Activated CD8-positive, alpha-beta memory T cell treated with anti-CD3 and anti-CD28 coated beads for 1 hour (primary cell): ENCODE data around the gene VWA1.

ENCODE experiments used
- DNase-seq, 2 donors: peaks; one replicate each; pipeline ENCODE4 v3.0.0-alpha.2; 2020; ENCODE audit warnings: low read depth in 1 of 2; ENCODE audit errors: extremely low read depth in 1 of 2

The VWA1 gene, protein sequence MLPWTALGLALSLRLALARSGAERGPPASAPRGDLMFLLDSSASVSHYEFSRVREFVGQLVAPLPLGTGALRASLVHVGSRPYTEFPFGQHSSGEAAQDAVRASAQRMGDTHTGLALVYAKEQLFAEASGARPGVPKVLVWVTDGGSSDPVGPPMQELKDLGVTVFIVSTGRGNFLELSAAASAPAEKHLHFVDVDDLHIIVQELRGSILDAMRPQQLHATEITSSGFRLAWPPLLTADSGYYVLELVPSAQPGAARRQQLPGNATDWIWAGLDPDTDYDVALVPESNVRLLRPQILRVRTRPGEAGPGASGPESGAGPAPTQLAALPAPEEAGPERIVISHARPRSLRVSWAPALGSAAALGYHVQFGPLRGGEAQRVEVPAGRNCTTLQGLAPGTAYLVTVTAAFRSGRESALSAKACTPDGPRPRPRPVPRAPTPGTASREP

DNA sequence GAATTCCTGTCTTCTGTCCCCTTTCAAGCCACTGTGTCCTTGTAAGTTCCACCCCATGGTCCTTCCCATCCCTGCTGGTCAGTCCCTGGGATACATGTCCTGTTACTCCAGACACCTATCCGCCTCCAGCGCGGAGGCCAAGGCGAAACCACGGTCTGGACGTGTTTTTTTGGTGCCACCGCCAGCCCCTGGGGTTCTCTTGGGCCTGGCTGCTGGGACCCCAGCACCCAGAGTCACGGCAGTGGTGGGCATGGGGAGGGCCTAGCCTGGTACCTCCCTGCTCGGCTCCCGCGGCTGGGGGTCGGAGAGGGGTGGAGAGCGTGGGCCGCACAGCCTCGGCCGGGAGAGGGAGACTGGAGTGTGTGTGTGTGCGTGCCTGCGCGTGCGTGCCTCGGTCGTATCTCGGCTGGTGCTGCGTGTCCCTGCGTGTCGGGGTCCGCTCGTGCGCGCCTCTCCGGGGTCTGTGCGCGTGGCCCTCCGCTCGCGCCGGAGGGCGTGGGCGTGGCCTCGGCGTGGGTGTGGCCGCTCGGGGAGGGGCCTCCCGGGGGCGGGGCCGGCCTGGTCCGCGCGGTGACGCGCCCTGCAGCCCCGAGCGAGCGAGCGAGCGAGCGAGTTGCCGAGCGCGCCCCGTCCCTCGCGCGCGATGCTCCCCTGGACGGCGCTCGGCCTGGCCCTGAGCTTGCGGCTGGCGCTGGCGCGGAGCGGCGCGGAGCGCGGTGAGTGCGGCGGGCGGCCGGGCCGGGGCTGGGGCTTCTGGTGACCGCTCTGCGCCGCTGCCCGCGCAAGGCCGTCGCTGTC is at the start of gene VWA1:
VWA1 (plus strand) TSS at position 585 of the 798 bp plus-strand sequence; CDS start at position 644, 59 bp downstream.
- peak in 1 of 2 donors; percentile 54 for DNase-seq

DNA sequence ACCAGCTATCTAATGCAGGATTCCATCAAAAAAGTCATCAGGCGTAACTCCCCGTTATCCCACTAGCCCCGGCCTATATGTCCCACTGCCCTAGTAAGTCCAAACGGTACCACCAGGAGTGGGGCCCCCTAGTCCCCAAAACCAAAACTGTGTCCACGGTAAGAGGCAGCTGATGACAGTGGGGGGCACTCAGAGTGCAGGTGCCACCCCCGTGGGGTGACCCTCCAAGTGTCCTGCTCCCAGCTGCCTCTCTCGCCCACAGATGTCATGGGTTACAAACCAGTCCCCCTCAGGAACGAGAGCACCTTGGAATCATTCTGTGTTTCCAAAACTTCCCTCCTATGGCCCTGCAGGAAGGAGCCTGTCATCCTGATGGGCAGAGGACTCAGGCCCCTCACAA is 49.6 kb upstream of the VWA1 start:
- DNase-seq: no peak

DNA sequence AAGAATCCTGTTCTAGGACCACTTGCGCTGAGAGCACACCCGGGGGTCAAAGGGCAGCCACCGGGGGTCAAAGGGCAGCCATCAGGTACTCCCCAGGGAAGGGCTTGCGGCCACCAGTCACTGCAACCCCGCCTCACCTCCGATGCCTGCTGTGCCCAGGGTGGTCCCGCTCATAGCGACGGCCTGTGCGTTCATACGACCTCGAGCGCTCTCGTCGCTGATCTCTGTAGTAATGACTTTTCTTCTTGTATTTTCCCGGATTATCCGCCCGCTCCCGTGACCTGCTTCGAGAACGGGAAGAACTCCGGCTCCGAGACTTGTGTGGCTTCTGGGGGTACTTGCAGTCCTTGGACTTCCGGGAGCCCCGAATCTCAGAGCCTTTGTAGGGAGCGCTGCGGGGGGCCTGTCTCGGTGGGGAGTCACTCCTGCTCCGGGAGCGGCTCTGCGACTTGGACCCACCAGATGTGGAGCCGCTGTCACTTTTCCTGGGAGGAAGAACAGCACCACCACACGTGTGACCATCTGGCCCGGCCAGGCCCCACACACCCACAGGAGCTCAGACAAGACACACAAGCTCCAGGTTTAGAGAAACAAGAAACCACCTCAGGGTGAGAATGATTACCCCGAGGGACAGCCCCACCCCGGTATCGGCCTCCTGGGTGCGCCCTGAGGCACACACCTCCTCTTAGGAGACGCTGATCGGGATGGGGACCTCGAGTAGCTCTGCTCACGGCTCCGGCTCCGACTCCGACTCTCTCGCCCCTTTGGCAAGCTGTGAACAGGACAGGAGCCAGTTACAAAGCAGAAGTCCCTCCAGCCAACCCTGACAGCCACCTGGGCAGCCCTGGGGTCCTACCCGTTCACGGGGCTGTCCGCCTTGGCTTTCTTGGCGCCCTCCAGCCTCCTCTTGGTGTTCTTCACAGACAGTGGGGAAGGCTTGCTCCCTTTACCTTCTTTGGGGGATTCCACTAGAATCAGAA is 48.1 kb upstream of the VWA1 start:
- no peak for DNase-seq

DNA sequence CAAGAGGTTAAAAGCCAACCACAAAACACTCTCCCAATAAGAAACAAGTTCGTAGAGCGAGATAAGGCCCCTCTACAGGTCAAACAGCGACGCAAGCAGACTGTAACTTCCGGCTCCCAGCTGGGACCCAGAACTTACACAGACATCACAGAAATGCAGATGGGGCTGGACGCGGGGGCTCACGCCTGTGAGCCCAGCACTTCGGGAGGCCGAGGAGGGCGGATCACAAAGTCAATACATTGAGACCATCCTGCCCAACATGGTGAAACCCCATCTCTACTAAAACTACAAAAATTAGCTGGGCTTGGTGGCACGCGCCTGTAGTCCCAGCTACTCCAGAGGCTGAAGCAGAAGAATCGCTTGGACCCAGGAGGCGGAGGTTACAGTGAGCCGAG is 47.4 kb upstream of the VWA1 start:
- no peak for DNase-seq

DNA sequence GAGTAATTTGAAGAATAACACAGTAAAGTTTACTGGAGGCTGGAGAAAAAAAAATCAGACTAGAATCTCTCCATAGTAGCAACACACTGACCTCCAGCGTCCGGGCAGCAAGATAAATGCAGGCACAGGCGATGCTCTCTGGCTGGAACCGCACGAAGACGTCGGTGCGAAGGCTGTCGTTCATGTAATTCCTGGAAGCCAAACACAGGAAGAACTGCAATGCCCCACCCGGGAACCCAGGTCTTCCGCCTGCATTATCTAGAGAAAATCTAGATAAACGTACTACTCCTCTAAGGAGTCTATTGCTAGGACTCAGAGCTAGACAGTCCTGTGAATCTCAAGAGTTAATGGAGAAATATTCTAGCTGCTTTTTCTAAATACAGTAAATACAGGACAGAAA is 44.8 kb upstream of the VWA1 start:
- DNase-seq: no peak

DNA sequence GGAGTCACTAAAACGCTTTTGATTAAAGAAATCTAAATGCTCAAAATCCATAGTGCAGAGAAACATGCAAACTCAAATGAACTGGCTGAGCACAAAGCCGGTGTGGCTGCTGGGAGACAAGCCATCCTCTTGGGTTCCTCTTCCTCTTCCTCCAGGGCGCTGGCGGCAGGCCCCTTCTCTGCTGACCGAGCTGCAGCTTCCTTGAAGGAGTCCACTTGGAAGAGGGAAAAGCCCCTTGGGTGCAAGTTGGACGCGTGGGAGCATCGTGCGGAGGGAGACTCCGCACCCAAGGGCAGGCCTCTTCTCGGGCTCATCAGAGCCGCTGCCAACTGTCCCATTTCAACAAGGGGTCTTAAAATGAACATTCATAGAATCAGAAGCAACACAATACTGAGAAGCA is 44.3 kb upstream of the VWA1 start:
- no peak for DNase-seq

DNA sequence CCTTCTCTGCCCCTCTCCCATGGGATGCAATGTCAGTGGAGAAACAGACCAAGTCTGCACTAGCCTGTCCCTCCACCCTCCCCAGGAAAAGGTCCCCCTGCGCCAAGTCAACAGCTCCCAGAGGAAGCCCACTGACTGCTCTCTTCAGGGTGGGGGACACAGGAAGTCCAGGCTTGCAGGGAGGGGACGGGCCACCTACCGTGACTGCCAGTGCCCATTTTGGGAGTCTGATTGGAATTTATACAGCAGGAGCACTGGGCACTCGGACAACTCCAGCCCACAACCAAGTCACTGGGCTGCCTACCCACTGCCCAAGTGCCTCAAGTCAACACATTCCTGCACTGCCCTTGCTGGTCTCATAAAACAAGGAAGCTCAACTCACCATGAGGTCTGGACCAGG is 42.5 kb upstream of the VWA1 start:
- no peak for DNase-seq

DNA sequence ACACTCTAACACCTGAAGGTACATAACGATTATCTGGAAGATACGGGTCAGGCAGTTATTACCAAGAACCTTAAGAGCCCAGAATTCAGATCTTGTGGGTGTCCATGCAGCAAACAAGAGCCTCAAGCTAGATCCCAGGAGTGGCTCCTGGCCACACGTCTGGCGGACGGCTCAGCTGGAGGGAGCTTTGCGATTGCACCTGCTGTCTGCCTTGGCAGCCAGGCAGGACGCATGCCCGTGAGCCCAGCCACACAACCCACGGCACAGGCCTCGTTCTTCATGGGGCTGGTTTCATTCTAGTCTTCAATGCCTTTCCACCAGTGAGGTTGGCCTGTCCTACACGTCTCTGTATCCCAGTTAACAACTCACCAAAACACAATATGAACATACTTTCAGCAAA is 42.1 kb upstream of the VWA1 start:
- DNase-seq: no peak

DNA sequence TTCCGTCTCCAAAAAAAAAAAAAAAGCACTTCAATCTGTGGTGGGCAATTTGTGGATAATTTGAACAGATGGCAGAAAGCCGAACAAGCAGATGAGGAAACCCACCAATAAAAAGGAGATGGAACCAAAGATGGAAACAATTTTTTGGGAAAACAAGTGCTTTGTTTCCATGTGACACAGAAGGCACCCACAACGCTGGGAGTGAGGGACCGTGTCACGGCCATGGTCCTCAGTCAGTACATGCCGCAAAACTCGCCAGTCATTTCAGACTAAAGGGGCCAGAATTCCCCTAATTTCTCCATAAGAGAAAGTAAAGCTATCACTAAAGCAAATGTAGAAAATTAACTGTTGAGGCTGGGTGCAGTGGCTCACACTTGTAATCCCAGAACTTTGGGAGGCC is 41.4 kb upstream of the VWA1 start:
- no peak for DNase-seq

DNA sequence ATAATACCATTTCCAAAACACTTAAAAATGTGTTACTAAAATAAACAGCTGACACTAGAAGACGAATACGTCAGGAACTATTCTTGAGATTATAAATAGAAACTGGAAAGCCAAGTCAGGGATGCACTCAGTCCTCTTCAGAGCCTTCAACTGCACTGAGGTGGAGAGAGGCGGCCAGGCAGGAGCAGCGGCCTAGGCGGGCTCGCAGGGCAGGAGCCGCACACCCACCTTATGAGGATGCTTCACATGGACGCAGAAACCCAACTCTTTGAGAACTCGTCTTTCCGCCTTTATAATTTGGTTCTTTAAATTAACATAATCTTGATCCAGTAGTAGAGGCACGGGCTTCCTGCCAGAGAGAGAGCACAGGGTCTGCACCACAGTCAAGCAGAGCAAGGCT is 40.3 kb upstream of the VWA1 start:
- no peak for DNase-seq

DNA sequence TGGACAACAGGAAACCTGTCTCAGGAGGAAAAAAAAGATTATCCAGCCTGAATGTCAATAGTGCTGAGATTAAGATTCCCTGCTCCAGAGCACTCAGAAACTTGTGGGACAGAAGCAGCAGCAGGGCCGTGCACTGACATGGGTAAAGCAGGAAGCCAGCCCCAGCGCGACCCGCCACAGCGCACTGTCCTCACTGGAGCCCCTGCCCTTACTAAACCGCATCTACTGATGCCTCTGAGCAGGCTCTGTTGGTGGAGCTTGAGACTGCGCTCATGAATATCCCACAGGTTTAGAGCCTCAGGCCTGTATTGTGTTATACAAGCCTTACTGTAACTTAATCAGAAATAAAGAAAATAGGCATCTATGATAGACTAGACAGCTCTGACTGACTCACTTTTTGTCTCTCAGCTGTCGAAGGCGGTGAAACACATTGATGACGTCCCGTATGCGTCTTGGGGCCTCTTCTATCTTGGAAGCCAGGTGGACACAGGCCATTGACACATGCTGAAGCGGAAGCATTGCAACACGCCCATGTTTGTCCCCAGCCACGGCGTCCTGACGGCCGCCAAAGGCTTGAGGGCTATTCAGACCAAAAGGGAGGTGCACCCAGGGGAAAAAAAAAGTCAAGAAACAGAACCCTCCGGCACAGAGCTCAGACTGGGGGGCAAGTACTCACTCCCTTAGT is 37.5 kb upstream of the VWA1 start:
- no peak for DNase-seq

DNA sequence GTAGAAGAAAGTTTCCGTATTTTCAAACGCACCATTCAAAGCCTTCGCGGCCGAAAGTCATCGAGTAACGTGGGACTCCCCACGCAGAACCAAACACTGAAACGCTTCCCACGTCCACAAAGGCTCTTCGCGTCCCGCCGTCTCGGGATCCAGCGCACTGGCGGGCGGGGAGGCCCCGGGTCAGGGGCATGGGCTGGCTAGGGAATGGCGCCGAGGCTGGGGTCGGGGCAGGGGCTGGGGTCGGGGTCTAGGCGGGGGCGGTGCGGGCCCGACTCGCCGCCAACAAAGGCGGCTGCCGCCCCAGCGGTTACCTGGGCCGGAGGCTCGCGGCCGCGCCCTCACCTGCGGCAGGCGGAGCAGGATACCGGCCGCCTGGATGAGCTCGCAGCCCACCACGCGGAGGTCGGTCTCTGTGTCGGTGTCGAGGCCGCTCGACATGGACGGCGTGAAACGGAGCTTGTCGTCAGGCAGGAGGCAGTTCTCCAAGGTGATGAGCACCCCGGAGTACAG is 36.8 kb upstream of the VWA1 start:
- no peak for DNase-seq

DNA sequence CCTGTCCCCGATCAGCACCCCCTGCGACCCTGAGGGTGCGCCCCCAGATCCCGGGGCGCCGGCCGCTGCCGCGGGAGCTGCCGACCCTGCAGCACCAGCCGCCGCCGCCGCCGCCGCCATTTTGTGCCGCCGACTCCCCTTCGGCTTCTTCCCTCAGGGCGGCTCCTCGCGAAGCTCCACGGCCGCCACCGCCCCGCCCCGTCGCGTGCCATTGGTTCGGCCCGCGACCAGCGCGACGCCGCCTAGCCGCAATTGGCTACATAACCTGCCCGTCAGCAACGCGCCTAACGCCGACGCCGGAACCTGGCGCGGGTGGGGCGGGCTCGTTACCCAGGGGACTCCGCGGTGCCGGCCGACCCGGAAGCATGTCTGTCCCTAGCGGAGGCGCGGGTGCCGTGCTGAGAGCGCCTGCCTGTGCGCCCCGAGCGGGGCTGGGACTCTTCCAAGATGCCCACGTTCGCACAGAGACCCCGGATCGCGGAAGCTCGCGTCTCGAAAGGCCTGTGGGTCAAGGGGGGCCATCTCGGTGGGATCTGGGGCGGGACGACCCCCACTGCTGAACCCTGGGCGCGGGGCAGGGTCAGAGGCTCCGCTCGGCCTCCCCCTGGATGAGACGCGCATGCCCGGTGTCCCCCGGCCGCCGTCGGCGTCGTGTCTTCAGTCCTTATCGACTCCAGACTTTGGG is 36.2 kb upstream of the VWA1 start, which contains the start of gene CCNL2:
CCNL2 (minus strand) TSS at position 149 of the 685 bp plus-strand sequence; CDS start at position 120, 29 bp downstream.
- DNase-seq: peak; percentile 97 to 99

DNA sequence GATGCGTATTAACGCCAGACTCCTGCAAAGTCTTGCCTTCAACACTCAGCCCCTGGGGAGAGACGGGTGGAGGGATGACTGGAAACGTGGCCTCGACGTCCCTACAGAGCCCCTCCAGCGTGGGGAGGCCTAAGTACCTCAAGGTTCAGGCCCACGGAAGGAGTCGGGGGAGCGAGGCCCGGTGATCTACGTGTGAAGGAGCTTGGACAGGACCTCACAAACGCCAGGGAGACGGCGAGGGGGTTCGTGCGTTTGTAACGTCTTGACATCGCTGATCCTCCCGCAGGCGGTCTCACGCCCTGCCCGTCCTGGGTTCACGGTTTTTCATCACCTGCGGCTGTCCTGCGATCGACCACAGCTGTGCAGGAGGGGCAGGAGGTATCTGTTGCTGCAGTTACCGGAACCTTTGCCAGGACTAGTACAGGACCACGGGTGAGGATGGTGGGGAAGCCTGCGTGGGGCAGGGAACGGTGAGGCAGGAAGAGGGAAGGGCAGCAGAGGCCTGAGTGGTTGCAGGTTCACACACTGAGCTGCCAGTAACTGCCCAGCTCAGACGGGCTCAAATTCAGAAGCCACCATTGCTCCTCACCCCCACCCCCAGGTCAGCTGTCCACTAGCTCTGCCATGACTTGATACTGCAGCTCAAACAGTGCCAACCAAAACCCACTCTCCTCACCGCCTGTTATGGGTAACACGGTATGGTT is 35.5 kb upstream of the VWA1 start:
- DNase-seq: no peak

DNA sequence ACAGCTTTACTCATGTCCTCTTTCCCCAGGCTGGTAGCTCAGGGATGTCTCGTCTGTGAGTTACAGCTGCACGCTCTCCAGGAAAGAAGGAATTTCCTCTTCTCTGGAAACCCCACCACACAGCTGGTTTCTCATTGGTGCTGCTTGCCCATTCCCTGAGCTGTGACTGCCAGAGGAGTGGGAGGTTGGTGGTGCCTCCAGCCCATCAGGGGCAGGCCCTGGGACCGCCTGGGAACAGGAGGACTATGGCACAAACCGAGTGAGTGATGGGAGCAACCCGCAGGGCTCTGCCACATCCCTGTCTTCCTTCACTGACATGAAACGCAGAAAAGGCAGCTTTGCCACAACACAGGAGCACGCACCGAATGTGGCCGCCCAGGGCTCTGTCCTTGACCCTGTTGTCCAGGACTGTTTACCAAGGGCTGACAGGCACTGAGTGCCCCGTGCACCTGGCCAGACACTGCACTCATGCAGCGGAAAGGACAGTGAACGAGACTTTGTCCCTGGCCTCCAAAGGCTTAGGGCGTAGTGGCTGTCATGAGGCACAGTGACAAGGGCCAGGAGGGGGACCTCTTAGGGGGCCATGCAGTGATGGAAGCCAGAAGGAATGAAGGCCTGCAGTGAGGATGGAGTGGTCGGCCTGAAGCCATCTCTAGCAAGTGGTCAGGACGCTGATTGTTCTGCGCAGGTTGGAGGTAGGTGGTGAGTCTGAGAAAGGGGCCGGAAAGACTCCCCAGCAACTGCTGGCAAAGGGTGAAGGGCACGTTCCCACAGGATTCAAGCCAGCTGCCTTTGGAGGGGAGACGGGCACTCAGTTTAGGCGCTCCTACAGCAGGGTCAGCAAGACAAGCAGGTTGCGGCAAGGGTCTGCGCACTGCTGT is 34.7 kb upstream of the VWA1 start:
- DNase-seq: no peak

DNA sequence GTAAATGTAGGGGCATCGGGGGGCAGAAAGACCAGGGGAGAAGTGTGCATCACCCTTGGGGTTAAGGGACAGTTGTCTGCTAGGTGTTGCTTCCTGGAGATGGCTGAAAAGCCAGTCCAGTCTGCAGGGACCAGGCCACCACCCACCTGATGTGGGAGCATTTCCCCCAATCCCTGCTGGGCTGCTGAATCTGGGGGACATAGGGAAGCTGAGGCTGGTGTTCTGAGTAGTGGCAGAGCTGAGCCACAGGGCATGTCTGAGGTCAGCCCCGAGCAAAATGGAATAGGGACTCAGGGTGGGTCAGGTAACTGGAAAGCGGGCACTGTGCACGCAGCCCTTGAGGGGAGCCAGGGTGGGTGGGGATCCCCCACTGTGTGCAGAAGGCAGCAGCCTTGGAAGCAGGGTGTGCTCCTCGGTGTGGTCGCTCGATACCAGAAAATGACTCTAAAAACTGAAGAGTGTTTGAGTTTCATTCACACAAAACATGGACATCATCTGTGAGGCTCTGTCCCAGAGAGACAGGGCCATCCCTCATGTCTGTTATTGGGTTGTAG is 34.0 kb upstream of the VWA1 start:
- no peak for DNase-seq

DNA sequence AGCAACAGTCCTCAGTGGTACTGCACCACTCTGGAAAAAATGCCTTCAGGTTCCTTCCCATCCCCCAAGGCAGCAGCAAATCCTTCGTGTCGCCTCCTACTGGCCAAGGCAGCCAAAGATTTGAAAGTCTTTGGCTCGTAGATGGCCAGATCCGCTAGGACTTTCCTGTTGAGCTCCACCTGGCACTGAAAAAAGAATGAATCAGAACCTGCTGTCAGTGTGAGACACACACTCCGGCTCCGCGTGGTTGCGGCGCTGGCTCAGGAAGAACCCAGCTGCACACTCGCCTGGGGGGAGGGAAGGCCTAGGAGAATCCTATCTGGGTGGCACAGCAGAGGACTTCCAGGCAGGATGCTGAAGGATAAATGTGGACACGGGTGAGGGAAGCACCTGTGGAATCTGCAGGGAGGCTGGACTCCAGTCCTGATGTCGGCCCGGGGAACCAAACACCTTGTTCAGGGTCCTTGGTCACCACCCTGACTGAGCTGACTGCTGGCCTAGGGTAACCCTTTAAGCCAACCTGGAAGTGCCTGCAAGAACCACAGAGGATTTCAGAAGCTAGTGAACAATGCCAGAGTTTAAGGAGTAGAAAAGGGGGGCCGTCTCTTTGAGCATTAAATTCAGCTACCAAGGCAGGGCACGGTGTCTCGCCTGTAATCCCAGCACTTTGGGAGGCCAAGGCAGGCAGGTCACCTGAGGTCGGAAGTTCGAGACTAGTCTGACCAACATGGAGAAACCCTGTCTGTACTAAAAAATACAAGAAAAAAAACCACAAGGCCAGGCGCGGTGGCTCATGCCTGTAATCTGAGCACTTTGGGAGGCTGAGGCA is 33.2 kb upstream of the VWA1 start:
- DNase-seq: no peak
